HG02970 (cell line): ENCODE data around the gene SLC39A11.
A peak's percentile ranks its signal among the peaks of the same experiment; 100 is the strongest.
"Not testable (repeated sequence)": the region's sequence is repeated elsewhere in the genome, so short reads cannot be mapped to it uniquely, and the experiment has no call there.

Source experiments
- ATAC-seq: cut with Tn5 transposase; IDR thresholded peaks from one replicate; pipeline ENCODE4 v1.9.1; 2021; ENCODE audit warnings: mild to moderate bottlenecking, moderate library complexity, moderate number of reproducible peaks; ENCODE audit not compliant: unreplicated experiment, low FRiP score

The SLC39A11 gene

DNA sequence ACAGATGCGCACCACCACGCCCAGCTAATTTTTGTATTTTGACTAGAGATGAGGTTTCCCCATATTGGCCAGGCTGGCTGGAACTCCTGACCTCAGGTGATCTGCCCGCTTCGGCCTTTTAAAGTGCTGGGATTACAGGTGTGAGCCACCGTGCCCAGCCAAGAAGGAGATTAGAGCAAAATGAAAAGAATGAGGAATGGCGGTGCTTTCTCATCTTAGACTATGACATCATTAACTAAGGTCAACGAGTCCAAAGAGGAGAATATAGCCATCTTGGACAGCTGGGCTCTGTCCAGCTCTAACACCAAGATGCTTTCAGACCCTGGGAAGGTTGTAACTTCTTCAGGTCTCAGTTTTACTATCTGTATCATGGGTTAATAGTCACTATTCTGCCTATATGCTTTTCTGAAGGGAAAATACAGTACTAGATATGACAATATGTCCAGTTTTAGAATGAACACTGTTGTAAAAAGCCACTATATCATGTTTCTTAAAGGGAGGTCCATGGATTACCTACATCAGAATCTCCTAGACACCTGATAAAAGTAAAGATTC, 76.7 kb downstream of the SLC39A11 start:
- ATAC-seq, result no peak

DNA sequence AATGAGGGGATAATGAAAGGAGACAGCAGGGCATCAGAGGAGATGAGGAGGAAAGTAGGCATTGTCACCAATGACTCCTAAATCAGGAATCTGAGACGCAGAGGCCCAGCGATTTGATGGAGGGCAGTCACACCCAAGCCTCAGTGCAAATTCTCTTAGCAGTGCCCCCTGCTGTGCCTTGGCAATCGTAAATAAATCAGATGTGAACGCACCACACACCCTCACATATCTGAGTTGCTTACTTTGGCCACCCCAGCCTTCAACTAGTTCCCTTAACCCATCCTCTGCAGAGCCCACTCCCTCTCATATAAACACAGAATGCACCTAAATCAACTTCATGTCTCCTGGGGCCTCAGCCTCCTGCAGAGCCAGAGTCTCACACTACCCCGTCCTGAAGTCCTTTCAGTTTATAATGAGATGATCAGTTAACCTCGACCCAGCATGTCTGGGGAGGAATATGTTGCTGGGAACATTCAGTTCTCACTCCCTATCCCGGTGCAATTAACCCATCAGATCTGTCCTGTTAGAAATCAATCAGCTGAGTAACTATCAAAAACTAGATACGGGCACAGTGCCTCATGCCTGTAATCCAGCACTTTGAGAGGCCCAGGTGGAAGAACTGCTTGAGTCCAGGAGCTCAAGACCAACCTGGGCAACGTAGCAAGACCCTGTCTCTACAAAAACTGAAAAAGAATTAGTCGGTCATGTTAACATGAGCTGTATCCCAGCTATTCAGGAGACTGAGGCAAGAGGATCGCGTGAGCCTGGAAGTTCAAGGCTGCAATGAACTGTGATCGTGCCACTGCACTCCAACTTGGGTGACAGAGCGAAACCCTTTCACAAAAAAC, 78.4 kb downstream of the SLC39A11 start:
- no peak for ATAC-seq

DNA sequence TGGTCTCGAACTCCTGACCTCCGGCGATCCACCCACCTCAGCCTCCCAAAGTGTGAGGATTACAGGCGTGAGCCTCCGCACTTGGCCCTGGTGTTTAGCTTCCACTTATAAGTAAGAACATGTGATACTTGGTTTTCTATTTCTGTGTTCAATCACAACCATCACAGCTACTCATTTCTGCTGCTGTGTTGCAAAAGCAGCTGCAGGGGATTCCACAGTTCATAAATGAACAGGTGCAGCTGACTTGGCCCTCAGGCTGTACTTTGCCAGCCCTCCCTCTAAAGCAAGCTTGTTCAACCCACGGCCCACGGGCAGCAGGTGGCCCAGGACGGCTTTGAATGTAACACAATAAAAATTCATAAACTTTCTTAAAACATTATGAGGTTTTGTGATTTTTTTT, 79.2 kb downstream of the SLC39A11 start:
- ATAC-seq, result no peak

DNA sequence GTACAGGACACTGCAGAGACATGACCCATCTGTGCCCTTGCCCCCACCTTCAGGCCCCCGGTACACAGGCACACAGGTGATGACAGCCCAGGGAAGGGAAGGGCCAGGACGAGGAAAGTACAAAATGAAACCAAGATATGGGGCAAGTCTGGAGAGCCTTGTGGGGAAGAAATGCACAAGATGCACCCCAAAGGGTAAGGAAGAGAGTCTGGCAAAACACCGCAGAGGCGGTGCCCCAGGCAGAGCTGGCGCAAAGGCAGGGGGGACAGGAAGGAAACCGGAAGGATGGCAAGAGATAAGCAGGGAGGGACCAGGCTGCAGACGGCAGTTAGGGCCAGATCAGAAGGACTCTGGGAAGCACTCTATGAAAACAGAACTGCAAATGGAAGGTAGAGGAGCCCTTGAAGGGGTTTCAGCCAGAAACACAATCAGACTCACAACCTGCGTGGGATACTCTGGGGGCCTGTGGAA, 81.4 kb downstream of the SLC39A11 start:
- no peak for ATAC-seq

DNA sequence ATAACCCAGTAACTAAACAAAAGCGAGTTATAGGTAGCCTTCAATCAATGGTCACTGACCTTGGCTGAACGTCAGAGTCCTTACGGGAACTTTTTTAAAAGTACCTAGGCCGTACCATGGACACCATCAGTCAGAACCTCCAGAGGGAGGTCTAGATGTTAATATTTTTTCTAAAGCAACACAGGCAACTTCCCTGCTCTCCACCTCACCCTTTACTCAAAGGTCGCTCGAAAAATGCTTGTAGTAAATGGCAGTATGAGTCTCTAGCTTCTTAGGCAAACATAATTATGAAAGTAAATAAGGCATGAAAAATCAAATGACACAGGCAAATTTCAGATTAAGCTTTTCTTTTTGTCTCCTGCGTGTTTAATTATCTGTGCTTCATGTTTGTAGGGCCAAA, 82.1 kb downstream of the SLC39A11 start:
- ATAC-seq, result no peak

DNA sequence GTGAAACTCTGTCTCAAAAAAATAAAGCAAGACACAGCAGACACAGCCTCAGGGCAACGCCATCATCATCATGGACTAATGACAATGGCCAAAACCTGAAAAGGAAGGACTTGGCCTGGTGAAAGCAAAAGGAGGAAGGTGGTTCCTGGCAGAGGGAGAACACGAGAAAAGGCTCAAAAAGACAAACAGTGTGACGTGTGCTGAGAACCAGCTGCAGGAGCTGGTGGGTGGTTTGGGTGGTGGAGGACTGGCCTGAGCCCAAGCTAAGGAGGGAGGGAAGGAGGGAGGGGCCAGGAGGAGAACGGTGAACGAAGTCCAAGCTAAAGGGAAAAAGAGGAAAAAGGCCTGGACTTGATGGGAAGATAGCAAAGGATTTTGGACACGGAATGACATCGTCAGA, 85.1 kb downstream of the SLC39A11 start:
- no peak for ATAC-seq

DNA sequence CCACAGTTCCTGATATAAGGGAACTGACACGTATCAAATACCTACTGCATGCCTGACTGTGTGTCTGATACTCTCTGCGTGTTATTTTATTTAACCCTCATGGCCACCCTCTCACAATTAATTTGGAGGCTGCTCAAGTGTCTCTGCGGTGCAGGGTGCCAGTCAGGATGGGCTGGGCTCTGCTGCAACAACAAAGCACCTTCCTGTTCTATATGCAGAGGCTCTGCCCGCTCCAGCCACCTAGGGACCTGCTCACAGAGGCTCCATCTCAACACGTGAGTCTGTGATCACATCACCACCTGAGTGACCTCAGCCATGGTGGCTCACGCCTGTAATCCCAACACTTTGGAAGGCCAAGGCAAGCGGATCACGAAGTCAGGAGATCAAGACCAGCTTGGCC, 87.1 kb downstream of the SLC39A11 start:
- ATAC-seq, result no peak

DNA sequence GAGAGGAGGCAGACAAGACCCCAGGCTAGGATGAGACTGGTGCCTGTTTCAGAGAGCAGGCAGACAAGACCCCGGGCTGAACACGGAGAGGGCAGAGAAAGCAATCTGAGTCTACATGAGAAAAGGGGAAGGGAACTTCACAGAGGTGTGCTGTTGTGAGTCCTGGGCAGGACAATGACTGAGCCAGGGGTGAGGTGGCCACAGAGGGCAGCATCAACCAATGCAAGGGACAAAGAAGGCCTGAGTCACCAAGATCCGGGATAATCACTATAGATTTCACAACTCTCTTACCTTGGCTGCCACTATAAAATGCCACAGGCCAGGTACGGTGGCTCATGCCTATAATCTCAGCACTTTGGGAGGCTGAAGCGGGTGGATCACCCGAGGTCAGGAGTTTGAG, 89.0 kb downstream of the SLC39A11 start:
- no peak for ATAC-seq

DNA sequence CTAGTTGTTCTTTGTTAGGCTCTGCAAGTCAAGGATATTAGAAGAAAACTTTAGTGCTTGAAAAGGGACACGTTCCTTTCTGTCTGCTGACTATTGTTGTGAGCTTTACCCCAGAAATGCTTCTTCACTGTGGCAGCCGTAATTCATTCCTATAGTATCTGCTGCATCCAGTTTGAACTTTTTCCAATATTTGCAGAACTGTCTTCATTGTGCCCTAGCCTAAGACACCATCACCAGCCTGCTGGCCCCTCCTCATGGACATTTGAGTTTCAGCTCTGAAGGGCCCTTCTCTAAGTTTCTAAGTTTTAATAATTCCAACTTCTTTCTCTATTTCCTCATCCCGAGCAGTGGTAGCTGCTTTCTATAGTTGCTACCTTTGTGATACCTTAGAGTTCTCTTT, 91.7 kb downstream of the SLC39A11 start:
- ATAC-seq, result no peak

DNA sequence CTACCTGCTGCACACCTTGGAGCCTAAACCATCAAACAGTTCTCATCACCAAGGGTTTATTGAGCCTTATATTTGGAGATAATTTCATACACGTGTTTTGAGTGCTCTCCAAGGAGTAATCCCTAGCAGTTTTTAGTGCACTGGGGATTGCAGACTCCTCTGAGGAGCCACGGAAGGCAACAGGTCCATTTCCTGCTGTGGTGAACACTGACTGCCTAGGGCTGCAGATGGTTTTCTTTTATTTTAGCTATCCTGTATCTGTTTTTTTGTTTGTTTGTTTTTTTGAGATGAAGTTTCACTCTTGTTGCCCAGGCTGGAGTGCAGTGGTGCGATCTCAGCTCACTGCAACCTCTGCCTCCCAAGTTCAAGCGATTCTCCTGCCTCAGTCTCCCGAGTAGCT, 93.0 kb downstream of the SLC39A11 start:
- not testable (repeated sequence) for ATAC-seq

DNA sequence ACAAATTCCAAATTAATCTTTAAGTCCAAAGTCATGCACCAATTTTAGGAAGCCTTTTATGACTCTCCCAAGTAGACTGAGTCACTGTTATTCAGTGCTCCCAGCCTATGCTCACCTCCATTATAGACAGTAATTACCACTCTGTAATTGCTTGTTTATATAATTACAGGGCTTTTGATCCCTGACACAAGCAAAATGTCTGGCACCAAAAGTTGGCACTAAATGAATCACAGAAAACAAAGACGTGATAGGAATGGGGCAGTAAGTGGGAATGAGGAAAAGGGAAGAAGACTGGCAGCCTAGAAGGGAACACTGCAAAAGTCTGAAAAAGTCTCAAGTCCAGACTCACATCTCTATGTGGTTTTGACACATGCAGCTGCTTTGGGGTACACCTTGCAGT, 94.1 kb downstream of the SLC39A11 start:
- ATAC-seq, result no peak

DNA sequence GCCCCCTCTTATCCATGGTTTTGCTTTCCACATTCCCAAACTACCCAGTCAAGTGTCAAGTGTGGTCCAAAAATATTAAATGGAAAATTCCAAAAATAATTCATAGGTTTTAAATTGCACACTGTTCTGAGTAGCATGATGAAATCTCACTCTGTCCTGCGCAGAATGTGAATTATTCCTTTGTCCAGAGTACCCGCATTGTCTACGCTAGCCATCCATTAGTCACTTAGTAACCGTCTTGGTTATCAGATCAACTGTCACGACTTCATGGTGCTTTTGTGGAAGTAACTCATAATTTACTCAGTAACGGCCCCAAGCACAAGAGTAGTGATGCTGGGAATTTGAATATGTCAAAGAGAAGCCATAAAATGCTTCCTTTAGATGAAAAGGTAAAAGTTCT, 94.9 kb downstream of the SLC39A11 start:
- no peak for ATAC-seq

DNA sequence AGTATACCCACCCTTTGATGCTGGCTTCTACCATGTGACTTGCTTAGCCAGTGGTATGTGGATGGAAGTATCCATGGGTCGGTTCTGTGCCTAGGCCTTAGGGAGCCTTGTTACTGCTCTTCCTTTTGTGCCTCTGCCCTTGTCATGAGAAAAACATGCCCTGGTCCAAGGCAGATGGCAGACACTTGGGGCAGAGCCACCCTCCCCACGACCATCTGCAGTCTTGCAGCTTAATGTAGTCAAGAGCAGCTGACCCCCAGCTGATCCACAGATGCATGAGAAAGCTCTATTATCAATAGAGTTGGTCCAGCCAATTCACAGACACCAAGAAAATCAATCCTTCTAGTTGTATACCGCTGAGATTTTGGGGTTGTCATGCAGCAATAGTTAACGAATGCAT, 95.7 kb downstream of the SLC39A11 start:
- ATAC-seq, result no peak

DNA sequence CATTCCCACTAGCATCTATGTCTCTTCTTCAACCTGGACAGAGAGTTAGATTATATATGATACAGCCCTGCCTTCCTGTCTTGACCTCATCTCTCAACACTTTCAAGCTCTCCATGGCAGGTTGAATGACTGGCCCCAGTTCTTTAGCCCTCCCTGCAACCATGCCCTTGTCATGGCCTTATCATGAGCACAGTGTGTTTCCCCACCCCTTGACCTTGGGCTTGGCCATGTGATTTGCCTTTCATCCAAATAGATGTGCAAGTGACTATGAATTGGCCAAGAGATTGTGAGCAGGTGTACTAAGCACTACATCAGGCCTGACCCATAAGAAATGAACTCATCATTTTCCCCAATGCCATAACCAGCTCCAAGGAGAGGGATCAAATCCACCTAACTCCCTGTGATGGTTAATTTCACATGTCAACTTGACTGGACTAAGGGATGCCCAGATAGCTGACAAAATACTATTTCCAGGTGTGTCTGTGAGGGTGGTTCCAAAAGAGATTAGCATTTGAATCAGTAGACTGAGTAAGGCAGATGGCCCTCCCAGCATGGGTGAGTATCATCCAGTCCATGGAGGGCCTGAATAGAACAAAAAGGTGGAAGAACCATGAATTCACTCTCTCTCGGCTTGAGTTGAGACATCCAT, 97.4 kb downstream of the SLC39A11 start:
- ATAC-seq, result no peak

DNA sequence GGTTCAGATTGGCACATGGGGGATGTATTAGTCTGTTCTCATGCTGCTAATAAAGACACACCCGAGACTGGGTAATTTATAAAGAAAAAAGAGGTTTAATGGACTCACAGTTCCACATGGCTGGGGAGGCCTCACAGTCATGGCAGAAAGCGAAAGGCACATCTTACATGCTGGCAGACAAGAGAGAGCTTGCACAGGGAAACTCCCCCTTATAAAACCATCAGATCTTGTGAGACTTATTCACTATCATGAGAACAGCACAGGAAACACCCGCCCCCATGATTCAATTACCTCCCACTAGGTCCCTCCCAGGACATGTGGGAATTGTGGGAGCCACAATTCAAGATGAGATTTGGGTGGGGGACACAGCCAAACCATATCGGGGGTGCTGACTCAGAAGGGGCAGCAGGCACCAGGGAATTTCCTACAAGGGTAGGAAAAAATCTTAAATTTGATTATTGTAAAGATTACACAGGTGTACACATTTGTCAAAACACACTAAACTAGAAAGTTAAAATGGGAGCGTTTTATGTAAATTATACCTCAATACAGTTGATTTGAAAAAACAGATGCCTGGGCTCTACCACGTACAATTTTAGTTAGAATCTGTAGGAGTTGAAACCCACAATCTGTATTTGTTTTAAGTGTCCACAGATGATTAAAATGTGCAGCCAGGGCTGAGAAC, 99.6 kb downstream of the SLC39A11 start:
- ATAC-seq, result not testable (repeated sequence)

DNA sequence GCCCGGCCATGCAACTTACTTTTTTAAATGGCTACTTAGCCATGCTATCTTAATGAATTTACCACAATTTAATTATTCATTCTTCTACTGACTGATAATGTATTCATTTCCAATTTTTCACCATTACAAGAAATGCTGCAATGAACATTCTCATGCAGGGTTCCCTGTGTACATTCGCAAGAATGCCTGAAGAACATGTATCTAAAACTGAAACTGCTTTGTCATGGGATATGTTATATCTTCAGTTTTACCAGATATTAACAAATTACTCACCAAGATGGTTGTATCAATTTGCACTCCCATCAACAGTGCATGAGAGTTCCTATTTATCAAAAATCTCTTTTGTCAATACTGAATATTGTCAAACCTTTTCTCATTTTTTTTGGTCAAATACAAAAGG, 100.8 kb downstream of the SLC39A11 start:
- ATAC-seq, result no peak

DNA sequence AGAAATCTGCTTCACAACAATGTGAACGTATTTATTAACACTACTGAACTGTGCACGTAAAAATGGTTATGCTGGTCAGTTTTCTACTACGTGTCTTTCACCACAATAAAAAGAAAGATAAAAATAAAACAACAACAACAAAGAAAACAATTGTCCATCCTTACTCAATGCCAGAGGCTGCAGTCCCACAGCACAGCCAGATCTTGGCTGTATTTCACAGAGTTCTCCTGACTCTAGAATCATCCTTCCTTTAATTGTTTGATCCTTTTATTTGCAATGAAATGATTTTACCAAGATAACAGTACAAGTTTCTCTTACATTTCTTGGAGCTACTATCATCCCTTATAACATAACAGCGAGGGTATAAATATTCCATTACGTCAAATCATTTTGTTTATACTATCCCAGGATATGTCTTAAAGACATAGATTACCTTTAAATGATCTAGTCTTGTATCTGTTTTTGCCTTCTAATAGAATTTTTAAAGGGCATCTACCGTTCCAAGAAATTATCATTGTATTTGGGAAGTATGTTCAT, 103.3 kb downstream of the SLC39A11 start:
- ATAC-seq, result no peak

DNA sequence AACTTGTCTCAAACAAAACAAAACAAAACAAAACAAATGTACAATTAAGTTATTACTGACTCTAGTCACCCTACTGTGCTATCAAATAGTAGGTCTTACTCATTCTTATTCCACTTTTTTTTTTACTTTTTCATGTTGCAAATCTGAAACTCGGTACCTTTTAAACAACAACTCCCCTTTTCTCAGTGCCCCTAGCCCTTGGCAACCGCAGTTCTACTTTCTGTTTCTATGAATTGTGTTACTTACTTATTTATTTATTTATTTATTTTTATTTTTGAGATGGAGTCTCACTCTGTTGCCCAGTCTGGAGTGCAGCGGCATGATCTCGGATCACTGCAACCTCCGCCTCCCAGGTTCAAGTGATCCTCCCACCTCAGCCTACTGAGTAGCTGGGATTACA, 104.0 kb downstream of the SLC39A11 start:
- ATAC-seq, result no peak

DNA sequence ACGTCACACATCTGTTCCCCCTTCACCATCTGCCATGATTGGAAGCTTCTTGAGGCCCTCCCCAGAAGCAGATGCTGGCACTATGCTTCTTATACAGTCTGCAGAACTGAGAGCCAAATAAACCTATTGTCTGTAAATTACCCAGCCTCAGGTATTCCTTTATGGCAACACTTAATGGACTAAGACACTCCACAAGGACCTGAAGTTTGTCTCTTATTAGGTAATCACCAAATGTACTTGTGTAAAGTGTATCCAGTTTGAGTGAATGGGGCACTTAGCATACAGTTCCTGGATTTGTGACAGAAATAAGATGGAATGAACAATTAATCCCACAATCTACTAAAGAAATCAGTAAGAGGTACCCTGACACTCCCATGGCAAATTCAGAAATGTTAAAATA, 105.3 kb downstream of the SLC39A11 start:
- no peak for ATAC-seq

DNA sequence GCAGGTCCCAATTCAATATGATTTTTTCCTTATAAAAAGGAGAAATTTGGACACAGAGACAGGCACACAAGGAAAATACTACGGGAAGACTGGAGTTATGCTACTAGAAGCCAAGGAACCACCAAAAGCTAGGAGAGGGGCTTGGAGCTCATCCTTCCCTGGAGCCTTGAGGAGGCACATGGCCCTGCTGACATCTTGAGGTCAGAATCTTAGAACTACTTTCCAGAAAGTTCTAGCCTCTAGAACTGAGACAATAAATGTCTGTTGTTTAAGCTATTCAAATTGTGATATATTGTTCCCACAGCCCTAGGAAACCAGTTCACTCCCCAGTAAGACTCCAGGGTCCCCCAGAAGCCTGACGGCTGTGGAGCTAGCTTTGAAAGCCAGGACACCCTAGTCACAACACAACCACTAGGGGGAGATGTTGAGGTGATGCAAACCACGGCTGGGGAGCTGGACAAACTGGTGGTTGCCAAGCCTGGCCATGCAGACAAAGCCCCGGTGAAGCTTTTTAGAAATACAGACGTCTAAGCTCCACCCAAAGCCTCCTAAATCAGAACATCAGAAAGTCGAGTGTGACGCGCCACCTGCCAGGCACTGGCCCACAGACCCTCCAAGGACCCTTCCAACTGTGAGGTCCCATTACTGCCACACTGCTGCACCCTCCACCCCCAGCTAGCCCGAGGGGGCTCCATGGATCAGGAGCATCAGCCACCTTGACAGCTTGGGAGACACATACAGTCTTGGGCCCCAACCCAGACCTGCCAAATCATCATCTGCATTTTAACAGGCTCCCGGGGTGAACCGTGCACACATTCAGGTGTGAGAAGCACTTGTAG, 106.4 kb downstream of the SLC39A11 start:
- peak; percentile 58 for ATAC-seq
